CD4-positive, alpha-beta T cell treated with Interleukin-15 for 4 hours (primary cell): ENCODE results near the gene FILIP1L.

ENCODE experiments used
- DNase-seq: peaks from one replicate; pipeline ENCODE4 v3.0.0-alpha.2; 2020; ENCODE audit warnings: low spot score

The FILIP1L gene

GRCh38 chr3:100042166-100042981 lies 71.9 kb downstream of the FILIP1L start:
- DNase-seq = no peak

- DNase-seq = no peak
These were observed 73.0 kb downstream of the FILIP1L start for GRCh38 chr3:100041328-100041749.

GRCh38 chr3:100040451-100041225 lies 73.7 kb downstream of the FILIP1L start:
- no peak for DNase-seq

- no peak for DNase-seq
These were observed 75.2 kb downstream of the FILIP1L start for GRCh38 chr3:100039075-100039474.

GRCh38 chr3:100033903-100034471 lies 80.3 kb downstream of the FILIP1L start:
- no peak for DNase-seq

- DNase-seq = no peak
These were observed 81.1 kb downstream of the FILIP1L start for GRCh38 chr3:100033184-100033583.

- no peak for DNase-seq
These were observed 82.1 kb downstream of the FILIP1L start for GRCh38 chr3:100032243-100032642.

GRCh38 chr3:100030914-100031425 lies 83.3 kb downstream of the FILIP1L start:
- no peak for DNase-seq

- DNase-seq = no peak
These were observed 84.0 kb downstream of the FILIP1L start for GRCh38 chr3:100030346-100030745.

- DNase-seq = no peak
These were observed 84.6 kb downstream of the FILIP1L start for GRCh38 chr3:100029689-100030088.

- no peak for DNase-seq
These were observed 85.2 kb downstream of the FILIP1L start for GRCh38 chr3:100029052-100029451.

- DNase-seq = no peak
These were observed 87.0 kb downstream of the FILIP1L start for GRCh38 chr3:100027321-100027720.

GRCh38 chr3:100024520-100025303 lies 89.6 kb downstream of the FILIP1L start:
- DNase-seq = no peak

- DNase-seq = no peak
These were observed 90.7 kb downstream of the FILIP1L start for GRCh38 chr3:100023595-100023994.

- DNase-seq = no peak
These were observed 91.2 kb downstream of the FILIP1L start for GRCh38 chr3:100023150-100023549.

- no peak for DNase-seq
These were observed 91.8 kb downstream of the FILIP1L start for GRCh38 chr3:100022506-100022905.

- DNase-seq = no peak
These were observed 93.2 kb downstream of the FILIP1L start for GRCh38 chr3:100020876-100021644.

GRCh38 chr3:100019719-100020118 lies 94.6 kb downstream of the FILIP1L start:
- no peak for DNase-seq

GRCh38 chr3:100018806-100019205 lies 95.5 kb downstream of the FILIP1L start:
- DNase-seq = no peak

GRCh38 chr3:100010087-100010417 lies 104.2 kb downstream of the FILIP1L start:
- DNase-seq = no peak
